Large intestine (tissue), 12 donors: ENCODE data around the gene MAOB. TPM values are rescaled to one million over a fixed set of nuclear protein-coding genes. Genes with fewer than 3 reads are reported as not detected.
"Not testable (repeated sequence)": the region's sequence is repeated elsewhere in the genome, so short reads cannot be mapped to it uniquely, and the experiment has no call there.

Experiments used
- DNase-seq, 2 donors: peaks; one replicate each; pipeline versions ENCODE4 v3.0.0 to v3.0.0-alpha.2; 2013
- H3K27ac ChIP-seq: one replicate; pipeline ENCODE4 v1.5.1; 2013; ENCODE audit warnings: low read length
- H3K27me3 ChIP-seq: 2 replicates; pipeline ENCODE4 v1.6.1; 2013; ENCODE audit warnings: low read length; ENCODE audit not compliant: control insufficient read depth, insufficient read depth
- H3K36me3 ChIP-seq: 2 replicates; pipeline ENCODE4 v1.6.1; 2013; ENCODE audit warnings: low read length; ENCODE audit not compliant: control insufficient read depth, insufficient read depth
- H3K4me1 ChIP-seq: one replicate; pipeline ENCODE4 v1.6.1; 2013; ENCODE audit warnings: low read length; ENCODE audit not compliant: control insufficient read depth, insufficient read depth
- H3K4me3 ChIP-seq: one replicate; pipeline ENCODE4 v1.5.1; 2013; ENCODE audit warnings: low read length
- H3K9me3 ChIP-seq: one replicate; pipeline ENCODE4 v1.6.1; 2013; ENCODE audit warnings: mild to moderate bottlenecking, low read depth, low read length, moderate library complexity; ENCODE audit not compliant: control insufficient read depth
- WGBS: methylation state at CpG from one replicate; pipeline ENCODE4 v1.1.5; 2013; ENCODE audit warnings: low lambda C conversion rate; ENCODE audit not compliant: insufficient coverage; 5-methylcytosine and 5-hydroxymethylcytosine counted together
- long read RNA-seq, 11 donors: transcript quantifications; one replicate each; lab custom pipeline, GENCODE V29; 2026
- polyA plus RNA-seq: library from polyadenylated mRNA; unstranded; fragments of 120-200 nt; gene quantifications from one replicate; pipeline ENCODE4 v1.2.1, GENCODE V29; 2013

Gene MAOB
- 130 TPM for polyA plus RNA-seq
- long read RNA-seq, donor 1, transcript MAOB-201 (15 exons, 2,566 nt): major isoform, 41 of 41 reads
- long read RNA-seq, donor 1, partial matches to known transcripts: 0 of 41 reads
- long read RNA-seq, donor 1, other reads (novel, unspliced or antisense): 0 of 41 reads
- long read RNA-seq, donor 2, transcript MAOB-201 (15 exons, 2,566 nt): major isoform, 49 of 119 reads
- long read RNA-seq, donor 2, partial matches to known transcripts: 65 of 119 reads
- long read RNA-seq, donor 2, other reads (novel, unspliced or antisense): 5 of 119 reads
- long read RNA-seq, donor 3, transcript MAOB-201 (15 exons, 2,566 nt): major isoform, 68 of 87 reads
- long read RNA-seq, donor 3, partial matches to known transcripts: 11 of 87 reads
- long read RNA-seq, donor 3, other reads (novel, unspliced or antisense): 8 of 87 reads
- long read RNA-seq, donor 4: 0 reads
- long read RNA-seq, donor 5, partial matches to known transcripts: 0 of 4 reads
- long read RNA-seq, donor 5, other reads (novel, unspliced or antisense): 0 of 4 reads
- long read RNA-seq, donor 6, transcript MAOB-201 (15 exons, 2,566 nt): major isoform, 54 of 69 reads
- long read RNA-seq, donor 6, partial matches to known transcripts: 9 of 69 reads
- long read RNA-seq, donor 6, other reads (novel, unspliced or antisense): 6 of 69 reads
- long read RNA-seq, donor 7, transcript MAOB-201 (15 exons, 2,566 nt): major isoform, 11 of 11 reads
- long read RNA-seq, donor 7, partial matches to known transcripts: 0 of 11 reads
- long read RNA-seq, donor 7, other reads (novel, unspliced or antisense): 0 of 11 reads
- long read RNA-seq, donor 8, transcript MAOB-201 (15 exons, 2,566 nt): major isoform, 37 of 68 reads
- long read RNA-seq, donor 8, partial matches to known transcripts: 24 of 68 reads
- long read RNA-seq, donor 8, other reads (novel, unspliced or antisense): 7 of 68 reads
- long read RNA-seq, donor 9, transcript MAOB-201 (15 exons, 2,566 nt): major isoform, 40 of 46 reads
- long read RNA-seq, donor 9, partial matches to known transcripts: 6 of 46 reads
- long read RNA-seq, donor 9, other reads (novel, unspliced or antisense): 0 of 46 reads
- long read RNA-seq, donor 10, transcript MAOB-201 (15 exons, 2,566 nt): major isoform, 48 of 61 reads
- long read RNA-seq, donor 10, partial matches to known transcripts: 5 of 61 reads
- long read RNA-seq, donor 10, other reads (novel, unspliced or antisense): 8 of 61 reads
- long read RNA-seq, donor 11, transcript MAOB-201 (15 exons, 2,566 nt): major isoform, 38 of 44 reads
- long read RNA-seq, donor 11, partial matches to known transcripts: 6 of 44 reads
- long read RNA-seq, donor 11, other reads (novel, unspliced or antisense): 0 of 44 reads

GRCh38 chrX:43882294-43882681 is at the start of gene MAOB:
MAOB (minus strand) TSS chrX:43882450; CDS start chrX:43882299, 151 bp downstream.
- peak; percentile 34 to 74 for DNase-seq
- Histone ChIP-seq H3K4me1 (peaks cover 3% of the 10 kb centered on the region), H3K36me3 (no peaks in the 10 kb centered on the region), H3K27me3 (no peaks in the 10 kb centered on the region), H3K4me3 (peak within 1 kb of the TSS; percentile 58), H3K27ac (peak within 1 kb of the TSS; percentile 83), H3K9me3 (no peaks in the 10 kb centered on the region)
- WGBS: no CpG with 5 or more reads among the region's 36 CpGs

GRCh38 chrX:43922032-43922431 is 39.8 kb upstream of the MAOB start:
- WGBS: no CpG with 5 or more reads among the region's 3 CpGs
- H3K36me3 ChIP-seq, H3K4me1 ChIP-seq, H3K9me3 ChIP-seq, H3K4me3 ChIP-seq, H3K27ac ChIP-seq, H3K27me3 ChIP-seq, DNase-seq: not testable (repeated sequence)

- H3K27me3 ChIP-seq, H3K36me3 ChIP-seq, H3K4me3 ChIP-seq, H3K9me3 ChIP-seq, DNase-seq: not testable (repeated sequence)
- H3K27ac ChIP-seq: peak overlapping the region; percentile 60
- no CpG with 5 or more reads among the region's 8 CpGs for WGBS
- peaks cover 16% of the 10 kb centered on the region for H3K4me1 ChIP-seq
Measured at GRCh38 chrX:43910772-43911171, 28.5 kb upstream of the MAOB start.

GRCh38 chrX:43910012-43910411 is 27.8 kb upstream of the MAOB start:
- DNase-seq: peak; percentile 11 to 37
- Histone ChIP-seq H3K4me1 (peaks cover 16% of the 10 kb centered on the region), H3K9me3 (no peaks in the 10 kb centered on the region), H3K4me3 (no peak overlapping the region), H3K27me3 (no peaks in the 10 kb centered on the region), H3K36me3 (no peaks in the 10 kb centered on the region), H3K27ac (peak overlapping the region; percentile 60)
- WGBS: no CpG with 5 or more reads among the region's 1 CpG

- H3K36me3 ChIP-seq: no peaks in the 10 kb centered on the region
- H3K9me3 ChIP-seq: no peaks in the 10 kb centered on the region
- peaks cover 16% of the 10 kb centered on the region for H3K4me1 ChIP-seq
- H3K4me3 ChIP-seq: no peak overlapping the region
- no CpG with 5 or more reads among the region's 1 CpG for WGBS
- H3K27ac ChIP-seq: peak overlapping the region; percentile 60
- no peaks in the 10 kb centered on the region for H3K27me3 ChIP-seq
- peak in 1 of 2 donors; percentile 23 for DNase-seq
Measured at GRCh38 chrX:43909141-43909540, 26.9 kb upstream of the MAOB start.

GRCh38 chrX:43899878-43900815 is 17.9 kb upstream of the MAOB start:
- DNase-seq: no peak
- no peaks in the 10 kb centered on the region for H3K9me3 ChIP-seq
- H3K4me1 ChIP-seq: no peaks in the 10 kb centered on the region
- no peaks in the 10 kb centered on the region for H3K36me3 ChIP-seq
- H3K27me3 ChIP-seq: no peaks in the 10 kb centered on the region
- no peak overlapping the region for H3K27ac ChIP-seq
- no peak overlapping the region for H3K4me3 ChIP-seq
- no CpG with 5 or more reads among the region's 5 CpGs for WGBS

- no CpG with 5 or more reads among the region's 5 CpGs for WGBS
- Histone ChIP-seq H3K27me3 (no peaks in the 10 kb centered on the region), H3K9me3 (no peaks in the 10 kb centered on the region), H3K36me3 (no peaks in the 10 kb centered on the region), H3K27ac (no peak overlapping the region), H3K4me1 (no peaks in the 10 kb centered on the region), H3K4me3 (no peak overlapping the region)
- DNase-seq: no peak
Measured at GRCh38 chrX:43898406-43899035, 16.3 kb upstream of the MAOB start.

GRCh38 chrX:43897290-43897689 is 15.0 kb upstream of the MAOB start:
- H3K4me3 ChIP-seq: no peak overlapping the region
- no peak overlapping the region for H3K27ac ChIP-seq
- no peaks in the 10 kb centered on the region for H3K36me3 ChIP-seq
- H3K27me3 ChIP-seq: no peaks in the 10 kb centered on the region
- no peaks in the 10 kb centered on the region for H3K4me1 ChIP-seq
- H3K9me3 ChIP-seq: no peaks in the 10 kb centered on the region
- no peak for DNase-seq
- WGBS: 100% methylated on average over 2 of the region's 4 CpGs

- DNase-seq: no peak
- no peaks in the 10 kb centered on the region for H3K4me1 ChIP-seq
- H3K27me3 ChIP-seq: no peaks in the 10 kb centered on the region
- H3K27ac ChIP-seq: no peak overlapping the region
- H3K36me3 ChIP-seq: no peaks in the 10 kb centered on the region
- no CpG with 5 or more reads among the region's 1 CpG for WGBS
- H3K4me3 ChIP-seq: no peak overlapping the region
- no peaks in the 10 kb centered on the region for H3K9me3 ChIP-seq
Measured at GRCh38 chrX:43892336-43892870, 10.2 kb upstream of the MAOB start.
